Osteocyte (in vitro differentiated cells): ENCODE data around the gene MIS12. TPM values are rescaled to one million over a fixed set of nuclear protein-coding genes. Genes with fewer than 3 reads are reported as not detected.

ENCODE experiments used
- DNase-seq: peaks from one replicate; pipeline ENCODE4 v3.0.0; 2021; ENCODE audit warnings: mixed read lengths; ENCODE audit not compliant: unreplicated experiment; ENCODE audit errors: extremely low spot score
- H3K27ac Mint-ChIP-seq: one replicate; pipeline ENCODE4 v1.8.0; 2021; ENCODE audit warnings: mild to moderate bottlenecking, mixed read lengths; ENCODE audit not compliant: unreplicated experiment
- H3K27me3 Mint-ChIP-seq: one replicate; pipeline ENCODE4 v1.8.0; 2021; ENCODE audit warnings: mixed read lengths; ENCODE audit not compliant: unreplicated experiment
- H3K36me3 Mint-ChIP-seq: one replicate; pipeline ENCODE4 v1.8.0; 2021; ENCODE audit warnings: mixed read lengths; ENCODE audit not compliant: unreplicated experiment
- H3K4me1 Mint-ChIP-seq: one replicate; pipeline ENCODE4 v1.8.0; 2021; ENCODE audit warnings: mixed read lengths; ENCODE audit not compliant: unreplicated experiment
- H3K4me3 Mint-ChIP-seq: one replicate; pipeline ENCODE4 v1.8.0; 2021; ENCODE audit warnings: mild to moderate bottlenecking, moderate library complexity, mixed read lengths; ENCODE audit not compliant: unreplicated experiment
- H3K9me3 Mint-ChIP-seq: one replicate; pipeline ENCODE4 v1.8.0; 2021; ENCODE audit warnings: mixed read lengths; ENCODE audit not compliant: unreplicated experiment
- CTCF ChIP-seq: fragments of 200-600 bp; sonication (generic); IDR thresholded peaks from 2 replicates; pipeline ENCODE4 v1.5.0; 2021; ENCODE audit warnings: antibody characterized with exemption, mild to moderate bottlenecking, moderate library complexity
- total RNA-seq: library from RNA; stranded (reverse); gene quantifications from 2 replicates; pipeline ENCODE4 v1.2.1, GENCODE V29; 2021

Gene MIS12
- total RNA-seq, 1 donor from 2014 or later = 21.3 TPM

GRCh38 chr17:5443728-5444127 is 42.6 kb upstream of the MIS12 start:
- no peak overlapping the region for H3K4me3 Mint-ChIP-seq
- peaks cover 26% of the 10 kb centered on the region for H3K36me3 Mint-ChIP-seq
- H3K4me1 Mint-ChIP-seq = peaks cover 7% of the 10 kb centered on the region
- no peaks in the 10 kb centered on the region for H3K27me3 Mint-ChIP-seq
- no peak overlapping the region for H3K27ac Mint-ChIP-seq
- no peaks in the 10 kb centered on the region for H3K9me3 Mint-ChIP-seq
- no peak for DNase-seq
- TF ChIP-seq CTCF = no peak

- no peak for TF ChIP-seq CTCF
- no peak for DNase-seq
- peaks cover 6% of the 10 kb centered on the region for H3K4me1 Mint-ChIP-seq
- H3K36me3 Mint-ChIP-seq = peaks cover 29% of the 10 kb centered on the region
- no peaks in the 10 kb centered on the region for H3K27me3 Mint-ChIP-seq
- no peak overlapping the region for H3K4me3 Mint-ChIP-seq
- H3K9me3 Mint-ChIP-seq = no peaks in the 10 kb centered on the region
- H3K27ac Mint-ChIP-seq = no peak overlapping the region
These were observed 42.2 kb upstream of the MIS12 start for GRCh38 chr17:5444209-5444608.

- no peak for DNase-seq
These were observed 39.6 kb upstream of the MIS12 start for GRCh38 chr17:5446786-5447185.

GRCh38 chr17:5464717-5465507 is 21.5 kb upstream of the MIS12 start:
- no peaks in the 10 kb centered on the region for H3K9me3 Mint-ChIP-seq
- peaks cover 8% of the 10 kb centered on the region for H3K36me3 Mint-ChIP-seq
- no peak for TF ChIP-seq CTCF
- no peak overlapping the region for H3K4me3 Mint-ChIP-seq
- peaks cover 20% of the 10 kb centered on the region for H3K4me1 Mint-ChIP-seq
- no peaks in the 10 kb centered on the region for H3K27me3 Mint-ChIP-seq
- no peak for DNase-seq
- H3K27ac Mint-ChIP-seq = no peak overlapping the region

More at GRCh38 chr17:5446786-5447185, 39.6 kb upstream of the MIS12 start:
- Mint-ChIP-seq H3K4me3 (no peak overlapping the region), H3K36me3 (peaks cover 38% of the 10 kb centered on the region), H3K27ac (no peak overlapping the region), H3K4me1 (no peaks in the 10 kb centered on the region), H3K9me3 (no peaks in the 10 kb centered on the region), H3K27me3 (no peaks in the 10 kb centered on the region)
- TF ChIP-seq CTCF = no peak

- H3K27me3 Mint-ChIP-seq = no peaks in the 10 kb centered on the region
- no peak for TF ChIP-seq CTCF
- H3K4me3 Mint-ChIP-seq = peak overlapping the region; percentile 84
- peaks cover 5% of the 10 kb centered on the region for H3K36me3 Mint-ChIP-seq
- peaks cover 20% of the 10 kb centered on the region for H3K4me1 Mint-ChIP-seq
- no peaks in the 10 kb centered on the region for H3K9me3 Mint-ChIP-seq
- no peak for DNase-seq
- no peak overlapping the region for H3K27ac Mint-ChIP-seq
These were observed 20.1 kb upstream of the MIS12 start for GRCh38 chr17:5466295-5466694.
